ENCODE measurements around the gene IL27RA.

GRCh38 chr19:14094854-14095253, 63.3 kb downstream of the IL27RA start:
- TF ChIP-seq CTCF (IDR thresholded peaks at IDR 0.05; ENCODE audit: low read length) (no peak), EZH2 (IDR thresholded peaks at IDR 0.05; ENCODE audit: borderline replicate concordance, low read length) (no peak)
